Caco-2 (cell line): ENCODE data around the gene PITX1. TPM values are rescaled to one million over a fixed set of nuclear protein-coding genes. Genes with fewer than 3 reads are reported as not detected.

Experiments used
- BruUV-seq: library from RNA; stranded (reverse); fragments of 400-500 nt; replicated peaks from 2 replicates; lab custom pipeline; 2021; lab: Mats Ljungman, UMichigan
- CTCF ChIA-PET: fragments of 300-600 bp; sonication (Branson Sonifier 250); formaldehyde crosslinking; loops from one replicate; lab custom pipeline; 2022; ENCODE audit warnings: antibody characterized with exemption; lab: Charles Lee
- POLR2A ChIA-PET: fragments of 300-600 bp; sonication (Branson Sonifier 250); formaldehyde crosslinking; loops from one replicate; lab custom pipeline; 2022; ENCODE audit warnings: antibody characterized with exemption; lab: Charles Lee
- DNase-seq, 2 experiments: peaks; one replicate each; pipeline versions ENCODE4 v3.0.0 to v3.0.0-alpha.2; 2020 to 2022
- H3K27me3 ChIP-seq: replicated peaks from 2 replicates; pipeline ENCODE4 v1.6.0; 2011; ENCODE audit warnings: low read length; ENCODE audit not compliant: control insufficient read depth, insufficient read depth
- H3K36me3 ChIP-seq: 2 replicates; pipeline ENCODE4 v1.5.1; 2011; ENCODE audit warnings: low read length; ENCODE audit not compliant: control insufficient read depth, insufficient read depth
- H3K4me1 ChIP-seq: fragments of 250-450 bp; sonication (Bioruptor Pico); 2 replicates; pipeline ENCODE4 v1.5.1; 2020; ENCODE audit warnings: mild to moderate bottlenecking
- H3K4me3 ChIP-seq: 2 replicates; pipeline ENCODE4 v1.5.1; 2011; ENCODE audit warnings: low read depth, mild to moderate bottlenecking, control low read depth, low read length
- H3K9me3 ChIP-seq: fragments of 250-450 bp; sonication (Bioruptor Pico); 2 replicates; pipeline ENCODE4 v1.5.1; 2020; ENCODE audit warnings: mild to moderate bottlenecking, moderate library complexity
- H3K27ac Mint-ChIP-seq: one replicate; pipeline ENCODE4 v1.8.0; 2022; ENCODE audit warnings: mixed read lengths; ENCODE audit not compliant: unreplicated experiment
- H3K27me3 Mint-ChIP-seq: one replicate; pipeline ENCODE4 v1.8.0; 2022; ENCODE audit warnings: mixed read lengths; ENCODE audit not compliant: insufficient read depth, unreplicated experiment
- H3K36me3 Mint-ChIP-seq: one replicate; pipeline ENCODE4 v1.8.0; 2022; ENCODE audit warnings: mild to moderate bottlenecking, mixed read lengths; ENCODE audit not compliant: insufficient read depth, unreplicated experiment
- H3K4me1 Mint-ChIP-seq: one replicate; pipeline ENCODE4 v1.8.0; 2022; ENCODE audit warnings: low read depth, mixed read lengths; ENCODE audit not compliant: unreplicated experiment
- H3K4me3 Mint-ChIP-seq: one replicate; pipeline ENCODE4 v1.8.0; 2022; ENCODE audit warnings: mild to moderate bottlenecking, moderate library complexity, mixed read lengths; ENCODE audit not compliant: unreplicated experiment
- H3K9me3 Mint-ChIP-seq: one replicate; pipeline ENCODE4 v1.8.0; 2022; ENCODE audit warnings: mixed read lengths; ENCODE audit not compliant: unreplicated experiment
- intact Hi-C: fragments of 100-400 bp; cut with micrococcal nuclease; formaldehyde crosslinking; loops from one replicate; pipeline ENCODE4 v1.10.0; 2022; ENCODE audit not compliant: unreplicated experiment
- total RNA-seq: library from RNA; stranded (reverse); gene quantifications from 2 replicates; pipeline ENCODE4 v1.2.3, GENCODE V29; 2022
- TF ChIP-seq, protein P1 (sequence below), 2 experiments: fragments of 200-600 bp in 1 of 2; IDR thresholded peaks; 1 replicate in 1 of 2; 2 replicates in 1 of 2; pipeline versions ENCODE4 v1.5.1 to v1.8.0; 2011 to 2022; ENCODE audit warnings: antibody characterized with exemption in 1 of 2, control low read depth in 1 of 2, inconsistent platforms in 1 of 2, low read depth in 1 of 2, low read length in 1 of 2, mild to moderate bottlenecking in 1 of 2, moderate library complexity in 1 of 2; ENCODE audit not compliant: insufficient read depth in 1 of 2, severe bottlenecking in 1 of 2, unreplicated experiment in 1 of 2

The PITX1 gene
- total RNA-seq, 1 experiment from 2014 or later: 117 TPM

DNA sequence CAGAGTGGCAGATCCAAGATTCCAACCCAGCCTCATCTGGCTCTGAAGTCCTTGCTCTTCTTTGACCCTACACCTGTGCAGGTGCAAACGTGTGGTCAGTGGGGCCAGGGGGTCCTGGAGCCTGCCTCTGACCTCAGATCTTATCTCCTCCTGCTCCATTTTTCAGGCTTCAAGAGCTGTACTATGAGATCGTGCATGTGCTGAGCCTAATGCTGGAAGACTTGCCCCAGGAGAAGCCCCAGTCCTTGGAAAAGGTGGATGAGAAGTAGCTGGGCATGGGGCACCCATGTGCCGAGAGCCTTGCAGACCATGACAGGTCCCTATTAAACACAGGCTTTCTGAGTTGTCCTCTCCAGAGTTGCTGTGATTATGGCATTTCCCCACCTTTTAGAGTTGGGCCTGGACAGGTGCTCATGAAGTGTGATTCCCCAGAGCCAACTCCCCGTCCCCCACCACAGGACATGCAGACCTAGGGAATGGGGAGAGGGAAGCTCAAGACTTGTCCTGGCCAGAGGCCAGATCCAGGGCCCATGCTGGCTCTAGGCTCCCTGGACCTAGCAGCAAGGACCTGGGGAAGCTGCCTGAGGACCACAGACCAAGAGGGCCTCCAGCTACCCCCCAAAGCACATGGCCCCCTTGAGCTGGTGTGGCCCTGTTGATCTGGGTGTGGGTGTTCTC lies 22.5 kb downstream of the PITX1 start:
- Mint-ChIP-seq H3K36me3 (peaks cover 5% of the 10 kb centered on the region), H3K27ac (no peak overlapping the region), H3K9me3 (no peaks in the 10 kb centered on the region), H3K4me3 (no peak overlapping the region), H3K4me1 (peaks cover 14% of the 10 kb centered on the region), H3K27me3 (no peaks in the 10 kb centered on the region)
- ChIA-PET POLR2A (no interaction called here), CTCF (interaction anchor here (0.9 to 1.4 kb wide), 2 partner anchors 180 to 193 kb away, joined by 3 to 4 read pairs; no protein-coding TSS in a partner anchor)
- intact Hi-C loops: loop anchor here (1.0 to 5.0 kb wide), 2 partner anchors 180 to 321 kb away; no protein-coding TSS in a partner anchor
- Histone ChIP-seq H3K9me3 (no peaks in the 10 kb centered on the region), H3K36me3 (no peaks in the 10 kb centered on the region; the same call in 1 of the 2 replicates), H3K27me3 (no peaks in the 10 kb centered on the region), H3K4me1 (peaks cover 4% of the 10 kb centered on the region; the same call in 1 of the 2 replicates), H3K4me3 (no peak overlapping the region)
- DNase-seq: no peak
- TF ChIP-seq, protein P1, sequence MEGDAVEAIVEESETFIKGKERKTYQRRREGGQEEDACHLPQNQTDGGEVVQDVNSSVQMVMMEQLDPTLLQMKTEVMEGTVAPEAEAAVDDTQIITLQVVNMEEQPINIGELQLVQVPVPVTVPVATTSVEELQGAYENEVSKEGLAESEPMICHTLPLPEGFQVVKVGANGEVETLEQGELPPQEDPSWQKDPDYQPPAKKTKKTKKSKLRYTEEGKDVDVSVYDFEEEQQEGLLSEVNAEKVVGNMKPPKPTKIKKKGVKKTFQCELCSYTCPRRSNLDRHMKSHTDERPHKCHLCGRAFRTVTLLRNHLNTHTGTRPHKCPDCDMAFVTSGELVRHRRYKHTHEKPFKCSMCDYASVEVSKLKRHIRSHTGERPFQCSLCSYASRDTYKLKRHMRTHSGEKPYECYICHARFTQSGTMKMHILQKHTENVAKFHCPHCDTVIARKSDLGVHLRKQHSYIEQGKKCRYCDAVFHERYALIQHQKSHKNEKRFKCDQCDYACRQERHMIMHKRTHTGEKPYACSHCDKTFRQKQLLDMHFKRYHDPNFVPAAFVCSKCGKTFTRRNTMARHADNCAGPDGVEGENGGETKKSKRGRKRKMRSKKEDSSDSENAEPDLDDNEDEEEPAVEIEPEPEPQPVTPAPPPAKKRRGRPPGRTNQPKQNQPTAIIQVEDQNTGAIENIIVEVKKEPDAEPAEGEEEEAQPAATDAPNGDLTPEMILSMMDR (IDR thresholded peaks at IDR 0.05; ENCODE audit: insufficient read depth in 1 of 2, low read depth in 1 of 2, low read length in 1 of 2, severe bottlenecking in 1 of 2, unreplicated experiment in 1 of 2): no peak
- no TSS peak for BruUV-seq

DNA sequence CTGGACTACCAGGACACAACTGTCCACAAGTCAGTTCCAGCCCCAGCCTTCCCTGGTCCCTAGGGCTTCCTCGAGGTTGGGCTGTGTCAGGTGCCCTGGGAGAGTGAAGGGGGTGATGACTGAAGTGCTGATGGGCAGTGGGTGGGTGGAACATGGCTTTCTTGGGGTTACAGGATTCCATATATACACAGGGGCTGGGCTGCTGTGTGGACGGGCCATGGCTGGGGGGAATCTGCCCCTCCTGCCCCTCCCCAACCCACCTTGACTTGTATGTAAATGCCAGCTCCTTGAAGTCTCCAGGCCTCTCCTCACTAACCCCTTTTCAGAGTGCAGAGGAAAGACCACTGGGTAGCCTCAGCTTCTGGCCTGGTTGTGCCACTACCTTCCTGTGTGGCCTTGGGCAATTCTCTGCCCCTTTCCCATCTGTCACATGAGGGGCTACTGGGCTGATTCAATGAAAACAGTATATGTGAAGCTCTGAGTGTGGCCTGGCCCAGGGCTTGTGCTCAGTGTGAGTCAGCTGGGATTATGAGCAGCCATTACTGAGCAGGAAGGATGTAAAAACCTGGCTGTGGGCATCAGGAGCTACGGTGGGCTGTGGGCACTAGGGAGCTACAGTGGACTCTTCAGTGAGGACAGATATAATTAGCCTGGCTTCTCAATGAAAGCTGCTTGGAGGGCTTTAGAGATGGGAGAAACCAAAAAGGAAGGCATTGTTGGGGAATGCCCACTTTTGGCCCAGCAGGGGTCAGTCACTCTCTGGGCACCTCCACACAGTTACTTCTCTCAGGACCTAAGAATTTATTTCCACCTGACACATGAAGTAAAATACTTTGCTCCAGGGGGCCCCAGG lies 23.3 kb downstream of the PITX1 start:
- H3K27ac Mint-ChIP-seq: no peak overlapping the region
- H3K27me3 Mint-ChIP-seq: no peaks in the 10 kb centered on the region
- Histone ChIP-seq H3K4me3 (no peak overlapping the region), H3K9me3 (no peaks in the 10 kb centered on the region), H3K4me1 (peaks cover 4% of the 10 kb centered on the region; the same call in 1 of the 2 replicates), H3K27me3 (no peaks in the 10 kb centered on the region), H3K36me3 (no peaks in the 10 kb centered on the region; the same call in 1 of the 2 replicates)
- intact Hi-C loops: loop anchor here (1.0 to 5.0 kb wide), 2 partner anchors 181 to 322 kb away; no protein-coding TSS in a partner anchor
- no peak overlapping the region for H3K4me3 Mint-ChIP-seq
- no TSS peak for BruUV-seq
- TF ChIP-seq, protein P1 (IDR thresholded peaks at IDR 0.05; ENCODE audit: insufficient read depth in 1 of 2, low read depth in 1 of 2, low read length in 1 of 2, severe bottlenecking in 1 of 2, unreplicated experiment in 1 of 2): peak; percentile 46 to 60
- CTCF ChIA-PET: interaction anchor here (0.8 to 1.4 kb wide), 3 partner anchors 180 to 314 kb away, joined by 3 to 4 read pairs (median 3); no protein-coding TSS in a partner anchor
- POLR2A ChIA-PET: no interaction called here
- DNase-seq: peak in 1 of 2 experiments; percentile 48
- H3K4me1 Mint-ChIP-seq: peaks cover 14% of the 10 kb centered on the region
- no peaks in the 10 kb centered on the region for H3K9me3 Mint-ChIP-seq
- peaks cover 5% of the 10 kb centered on the region for H3K36me3 Mint-ChIP-seq
